ENCODE measurements around the gene IKBKE.

The IKBKE gene

GRCh38 chr1:206490771-206491405 is 20.6 kb downstream of the IKBKE start (continued):
- TF ChIP-seq REPIN1 (tag by site-specific recombination; IDR thresholded peaks at IDR 0.05; ENCODE audit: low read depth) (no peak), ZNF132 (tag by site-specific recombination; IDR thresholded peaks at IDR 0.05; ENCODE audit: borderline replicate concordance) (no peak), ZNF335 (tag by site-specific recombination; conservative IDR thresholded peaks at IDR 0.05) (no peak), PRDM1 (tag by site-specific recombination; IDR thresholded peaks at IDR 0.05) (no peak), INSM2 (tag by site-specific recombination; IDR thresholded peaks at IDR 0.05) (no peak), EGR2 (tag by site-specific recombination; IDR thresholded peaks at IDR 0.05; ENCODE audit: low read depth) (no peak), TRIM28 (IDR thresholded peaks at IDR 0.05; ENCODE audit: borderline replicate concordance, low read length) (no peak), ZNF610 (tag by site-specific recombination; IDR thresholded peaks at IDR 0.05; ENCODE audit: borderline replicate concordance) (no peak), ZNF837 (tag by site-specific recombination; IDR thresholded peaks at IDR 0.05) (no peak)
- TF ChIP-seq, protein P1, sequence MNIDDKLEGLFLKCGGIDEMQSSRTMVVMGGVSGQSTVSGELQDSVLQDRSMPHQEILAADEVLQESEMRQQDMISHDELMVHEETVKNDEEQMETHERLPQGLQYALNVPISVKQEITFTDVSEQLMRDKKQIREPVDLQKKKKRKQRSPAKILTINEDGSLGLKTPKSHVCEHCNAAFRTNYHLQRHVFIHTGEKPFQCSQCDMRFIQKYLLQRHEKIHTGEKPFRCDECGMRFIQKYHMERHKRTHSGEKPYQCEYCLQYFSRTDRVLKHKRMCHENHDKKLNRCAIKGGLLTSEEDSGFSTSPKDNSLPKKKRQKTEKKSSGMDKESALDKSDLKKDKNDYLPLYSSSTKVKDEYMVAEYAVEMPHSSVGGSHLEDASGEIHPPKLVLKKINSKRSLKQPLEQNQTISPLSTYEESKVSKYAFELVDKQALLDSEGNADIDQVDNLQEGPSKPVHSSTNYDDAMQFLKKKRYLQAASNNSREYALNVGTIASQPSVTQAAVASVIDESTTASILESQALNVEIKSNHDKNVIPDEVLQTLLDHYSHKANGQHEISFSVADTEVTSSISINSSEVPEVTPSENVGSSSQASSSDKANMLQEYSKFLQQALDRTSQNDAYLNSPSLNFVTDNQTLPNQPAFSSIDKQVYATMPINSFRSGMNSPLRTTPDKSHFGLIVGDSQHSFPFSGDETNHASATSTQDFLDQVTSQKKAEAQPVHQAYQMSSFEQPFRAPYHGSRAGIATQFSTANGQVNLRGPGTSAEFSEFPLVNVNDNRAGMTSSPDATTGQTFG (tag by site-specific recombination; IDR thresholded peaks at IDR 0.05; ENCODE audit: borderline replicate concordance) = no peak

DNA sequence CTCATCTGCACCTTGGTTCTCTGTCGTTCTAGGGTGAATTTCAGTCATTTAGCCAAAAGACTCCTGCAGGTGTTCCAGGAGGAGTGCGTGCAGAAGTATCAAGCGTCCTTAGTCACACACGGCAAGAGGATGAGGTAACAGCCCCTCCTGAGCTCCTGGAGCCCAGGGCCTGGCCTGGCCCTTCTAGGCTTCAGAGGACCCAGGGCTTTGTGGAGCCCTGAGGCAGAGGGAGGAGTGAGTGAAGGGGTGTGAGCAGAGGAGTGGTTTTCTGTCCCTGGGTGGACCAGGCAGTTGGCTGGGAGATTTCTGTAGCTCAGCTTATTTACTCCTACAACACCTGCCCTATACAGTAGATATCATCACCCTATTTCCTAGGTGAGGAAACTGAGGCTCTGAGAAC is 21.3 kb downstream of the IKBKE start:
- Histone ChIP-seq H3K36me3 (ENCODE audit: control insufficient read depth in 2 of 2, insufficient read depth in 1 of 2, low read length in 2 of 2) (peaks cover 0 to 13% of the 10 kb centered on the region in 2 experiments; a peak in 1 of 3 replicates), H3K27ac (ENCODE audit: extremely low read depth, low read depth, low read length) (no peak overlapping the region), H3K4me3 (ENCODE audit: low read depth, low read length) (no peak overlapping the region), H3K9me3 (ENCODE audit: control insufficient read depth, insufficient read depth, low read depth, low read length) (no peaks in the 10 kb centered on the region), H3K4me1 (ENCODE audit: control insufficient read depth, insufficient read depth, low read length) (peaks cover 10% of the 10 kb centered on the region)
- POLR2A ChIA-PET = no interaction called here
- CTCF ChIA-PET = interaction anchor here (1.0 to 6.8 kb wide), 10 partner anchors 7 to 200 kb away, joined by 3 to 115 read pairs (median 18); no protein-coding TSS in a partner anchor
- no peak for TF ChIP-seq ZSCAN18 (tag by site-specific recombination; IDR thresholded peaks at IDR 0.05)
- no peak for TF ChIP-seq ZNF629 (tag by site-specific recombination; IDR thresholded peaks at IDR 0.05)
- TF ChIP-seq, protein P2, sequence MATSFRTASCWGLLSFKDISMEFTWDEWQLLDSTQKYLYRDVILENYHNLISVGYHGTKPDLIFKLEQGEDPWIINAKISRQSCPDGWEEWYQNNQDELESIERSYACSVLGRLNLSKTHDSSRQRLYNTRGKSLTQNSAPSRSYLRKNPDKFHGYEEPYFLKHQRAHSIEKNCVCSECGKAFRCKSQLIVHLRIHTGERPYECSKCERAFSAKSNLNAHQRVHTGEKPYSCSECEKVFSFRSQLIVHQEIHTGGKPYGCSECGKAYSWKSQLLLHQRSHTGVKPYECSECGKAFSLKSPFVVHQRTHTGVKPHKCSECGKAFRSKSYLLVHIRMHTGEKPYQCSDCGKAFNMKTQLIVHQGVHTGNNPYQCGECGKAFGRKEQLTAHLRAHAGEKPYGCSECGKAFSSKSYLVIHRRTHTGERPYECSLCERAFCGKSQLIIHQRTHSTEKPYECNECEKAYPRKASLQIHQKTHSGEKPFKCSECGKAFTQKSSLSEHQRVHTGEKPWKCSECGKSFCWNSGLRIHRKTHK (tag by site-specific recombination; IDR thresholded peaks at IDR 0.05) = no peak
- no peak for TF ChIP-seq ZNF302 (tag by site-specific recombination; IDR thresholded peaks at IDR 0.05; ENCODE audit: low read depth)
- TF ChIP-seq, protein P3, sequence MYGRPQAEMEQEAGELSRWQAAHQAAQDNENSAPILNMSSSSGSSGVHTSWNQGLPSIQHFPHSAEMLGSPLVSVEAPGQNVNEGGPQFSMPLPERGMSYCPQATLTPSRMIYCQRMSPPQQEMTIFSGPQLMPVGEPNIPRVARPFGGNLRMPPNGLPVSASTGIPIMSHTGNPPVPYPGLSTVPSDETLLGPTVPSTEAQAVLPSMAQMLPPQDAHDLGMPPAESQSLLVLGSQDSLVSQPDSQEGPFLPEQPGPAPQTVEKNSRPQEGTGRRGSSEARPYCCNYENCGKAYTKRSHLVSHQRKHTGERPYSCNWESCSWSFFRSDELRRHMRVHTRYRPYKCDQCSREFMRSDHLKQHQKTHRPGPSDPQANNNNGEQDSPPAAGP (tag by site-specific recombination; IDR thresholded peaks at IDR 0.05) = 0 out of 2 replicates have a peak, but pooled peaks have one; percentile 27
- TF ChIP-seq KLF1 (tag by site-specific recombination; IDR thresholded peaks at IDR 0.05) = no peak
- no peak for TF ChIP-seq ZNF280D (tag by site-specific recombination; IDR thresholded peaks at IDR 0.05)
